Measurements from ENCODE around the gene PTRH1. TPM values are rescaled to one million over a fixed set of nuclear protein-coding genes. Genes with fewer than 3 reads are reported as not detected.

The PTRH1 gene
- polyA plus RNA-seq, 1 experiment: 21.1 TPM

DNA sequence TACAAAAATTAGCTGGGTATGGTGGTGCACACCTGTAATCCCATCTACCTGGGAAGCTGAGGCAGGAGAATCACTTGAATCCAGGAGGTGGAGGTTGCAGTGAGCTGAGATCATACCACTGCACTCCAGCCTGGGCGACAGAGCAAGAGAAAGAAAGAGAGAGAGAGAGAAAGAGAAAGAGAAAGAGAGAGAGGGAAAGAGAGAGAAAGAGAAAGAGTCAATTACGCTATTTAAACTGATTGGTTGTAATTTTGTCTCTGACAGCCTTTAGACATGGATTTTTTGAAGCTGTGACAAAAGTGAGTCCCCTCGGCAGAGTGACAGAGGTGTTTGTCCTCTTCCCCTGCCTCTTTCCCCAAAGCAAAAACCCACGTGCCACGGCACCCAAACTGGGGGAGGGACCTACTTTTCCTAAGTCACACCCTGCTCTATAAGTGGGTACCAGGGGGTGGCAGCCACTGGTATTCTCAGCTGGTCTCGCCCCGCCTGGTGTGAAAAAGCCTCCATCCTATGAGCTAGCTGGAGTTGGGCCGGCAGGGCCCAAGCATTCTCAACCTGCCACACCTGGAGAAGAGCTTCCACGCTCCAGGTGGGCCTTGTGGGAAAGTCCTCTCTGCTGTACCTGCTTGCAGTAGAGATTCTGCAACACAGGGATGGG, 12.0 kb downstream of the PTRH1 start:
- no peaks in the 10 kb centered on the region for H3K36me3 ChIP-seq (ENCODE audit: control insufficient read depth, insufficient read depth, low read length)
- H3K4me3 ChIP-seq (ENCODE audit: low read depth, low read length): no peak overlapping the region
- TF ChIP-seq, protein P1, sequence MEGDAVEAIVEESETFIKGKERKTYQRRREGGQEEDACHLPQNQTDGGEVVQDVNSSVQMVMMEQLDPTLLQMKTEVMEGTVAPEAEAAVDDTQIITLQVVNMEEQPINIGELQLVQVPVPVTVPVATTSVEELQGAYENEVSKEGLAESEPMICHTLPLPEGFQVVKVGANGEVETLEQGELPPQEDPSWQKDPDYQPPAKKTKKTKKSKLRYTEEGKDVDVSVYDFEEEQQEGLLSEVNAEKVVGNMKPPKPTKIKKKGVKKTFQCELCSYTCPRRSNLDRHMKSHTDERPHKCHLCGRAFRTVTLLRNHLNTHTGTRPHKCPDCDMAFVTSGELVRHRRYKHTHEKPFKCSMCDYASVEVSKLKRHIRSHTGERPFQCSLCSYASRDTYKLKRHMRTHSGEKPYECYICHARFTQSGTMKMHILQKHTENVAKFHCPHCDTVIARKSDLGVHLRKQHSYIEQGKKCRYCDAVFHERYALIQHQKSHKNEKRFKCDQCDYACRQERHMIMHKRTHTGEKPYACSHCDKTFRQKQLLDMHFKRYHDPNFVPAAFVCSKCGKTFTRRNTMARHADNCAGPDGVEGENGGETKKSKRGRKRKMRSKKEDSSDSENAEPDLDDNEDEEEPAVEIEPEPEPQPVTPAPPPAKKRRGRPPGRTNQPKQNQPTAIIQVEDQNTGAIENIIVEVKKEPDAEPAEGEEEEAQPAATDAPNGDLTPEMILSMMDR (IDR thresholded peaks at IDR 0.05; ENCODE audit: insufficient read depth, low read depth, low read length): no peak
- DNase-seq (ENCODE audit: low read depth): no peak
- ChIA-PET CTCF (interaction anchor here (1.4 to 1.6 kb wide), 2 partner anchors 12 to 35 kb away, joined by 3 to 5 read pairs; no protein-coding TSS in a partner anchor), POLR2A (no interaction called here)
- no peaks in the 10 kb centered on the region for H3K27me3 ChIP-seq (ENCODE audit: control insufficient read depth, insufficient read depth, low read length)

DNA sequence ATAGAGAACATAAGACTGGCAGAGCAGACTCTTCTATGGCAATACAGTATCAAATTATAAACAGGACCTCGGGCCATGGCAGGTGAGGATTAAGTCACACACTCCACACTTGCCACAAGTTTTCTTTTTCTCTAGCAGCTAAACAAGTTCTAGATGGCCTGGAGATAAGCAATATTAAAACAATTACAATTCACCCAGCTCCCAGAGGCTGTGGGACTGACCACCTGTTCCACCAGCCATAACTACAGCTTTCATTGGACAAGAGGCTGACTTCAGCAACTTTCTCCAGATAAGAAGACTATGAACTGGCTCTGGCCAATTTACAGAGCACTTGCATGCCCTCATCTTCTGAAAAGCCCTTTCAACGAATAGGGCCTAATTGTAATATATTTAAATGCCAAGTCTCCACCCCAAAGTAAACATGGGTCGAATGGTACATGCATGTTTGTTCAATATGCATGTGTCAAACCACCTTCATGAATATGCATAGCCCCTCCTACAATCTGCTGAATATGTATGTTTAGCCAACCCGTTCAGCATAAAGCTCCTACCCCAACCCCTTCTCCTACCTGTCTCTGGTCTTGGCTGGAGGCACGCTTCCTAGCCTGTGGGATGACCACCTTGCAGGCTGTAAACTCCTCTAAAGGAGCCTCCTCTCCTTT, 14.7 kb downstream of the PTRH1 start:
- Histone ChIP-seq H3K36me3 (ENCODE audit: control insufficient read depth, insufficient read depth, low read length) (no peaks in the 10 kb centered on the region), H3K4me3 (ENCODE audit: low read depth, low read length) (no peak overlapping the region), H3K27me3 (ENCODE audit: control insufficient read depth, insufficient read depth, low read length) (no peaks in the 10 kb centered on the region)
- no peak for DNase-seq (ENCODE audit: low read depth)
- TF ChIP-seq, protein P1 (IDR thresholded peaks at IDR 0.05; ENCODE audit: insufficient read depth, low read depth, low read length): no peak
- CTCF ChIA-PET: interaction anchor here (1.3 kb wide), 1 partner anchor 9 kb away, joined by 4 read pairs; no protein-coding TSS in a partner anchor
- POLR2A ChIA-PET: no interaction called here

DNA sequence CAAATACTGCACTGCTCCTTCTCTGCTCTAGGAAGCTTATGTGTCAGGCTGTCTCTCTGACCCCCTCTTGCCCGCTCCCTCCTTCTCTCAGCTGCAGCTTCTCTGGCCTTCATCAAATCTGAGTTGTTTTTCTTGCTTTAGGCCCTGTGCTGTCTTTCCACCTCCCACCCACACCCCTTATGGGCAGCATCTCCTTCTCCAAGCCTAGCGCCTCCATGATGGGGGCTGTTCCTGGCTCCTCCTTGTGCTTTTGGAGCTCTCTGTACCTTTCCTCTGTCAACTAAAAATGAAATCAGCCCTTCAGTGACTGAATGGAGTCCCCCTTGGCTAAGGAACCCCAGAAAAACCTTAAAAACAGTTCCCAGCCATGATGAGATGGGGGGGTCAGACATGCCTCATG, 15.3 kb downstream of the PTRH1 start:
- H3K36me3 ChIP-seq (ENCODE audit: control insufficient read depth, insufficient read depth, low read length): no peaks in the 10 kb centered on the region
- DNase-seq (ENCODE audit: low read depth): no peak
- TF ChIP-seq, protein P1 (IDR thresholded peaks at IDR 0.05; ENCODE audit: insufficient read depth, low read depth, low read length): no peak
- H3K4me3 ChIP-seq (ENCODE audit: low read depth, low read length): no peak overlapping the region
- POLR2A ChIA-PET: no interaction called here
- H3K27me3 ChIP-seq (ENCODE audit: control insufficient read depth, insufficient read depth, low read length): no peaks in the 10 kb centered on the region
- CTCF ChIA-PET: interaction anchor here (1.3 kb wide), 1 partner anchor 9 kb away, joined by 4 read pairs; no protein-coding TSS in a partner anchor

DNA sequence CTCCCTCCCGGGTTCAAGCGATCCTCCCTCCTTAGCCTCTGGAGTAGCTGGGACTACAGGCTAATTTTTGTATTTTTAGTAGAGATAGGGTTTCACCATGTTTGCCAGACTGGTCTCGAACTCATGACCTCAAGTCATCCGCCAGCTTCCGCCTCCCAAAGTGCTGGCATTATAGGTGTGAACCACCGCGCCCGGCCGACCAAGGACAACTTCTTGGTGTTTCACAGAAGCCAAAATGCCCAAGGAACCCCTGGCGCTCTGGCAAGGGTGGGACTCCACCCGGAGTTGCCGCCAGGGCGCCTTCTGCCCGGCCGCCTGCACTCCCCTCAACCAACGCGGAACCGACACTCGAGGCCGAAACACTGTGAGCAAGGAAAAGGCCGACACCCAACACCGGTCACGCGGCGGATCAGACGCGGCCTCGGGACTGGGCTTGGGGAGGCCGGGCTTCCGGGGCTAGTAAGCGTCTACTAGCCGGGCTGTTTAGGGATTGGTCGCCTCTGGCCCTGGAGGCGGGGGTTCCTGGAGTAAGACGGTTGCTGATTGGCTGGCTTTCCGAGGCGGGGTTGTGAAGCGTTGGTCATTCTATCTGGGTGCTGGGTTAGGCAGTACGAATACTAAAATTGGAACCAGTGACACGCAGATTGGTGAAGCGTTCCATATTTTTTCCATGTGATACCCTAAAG, 16.3 kb downstream of the PTRH1 start:
- POLR2A ChIA-PET: no interaction called here
- TF ChIP-seq, protein P1 (IDR thresholded peaks at IDR 0.05; ENCODE audit: insufficient read depth, low read depth, low read length): 0 out of 2 replicates have a peak, but pooled peaks have one; percentile 9

DNA sequence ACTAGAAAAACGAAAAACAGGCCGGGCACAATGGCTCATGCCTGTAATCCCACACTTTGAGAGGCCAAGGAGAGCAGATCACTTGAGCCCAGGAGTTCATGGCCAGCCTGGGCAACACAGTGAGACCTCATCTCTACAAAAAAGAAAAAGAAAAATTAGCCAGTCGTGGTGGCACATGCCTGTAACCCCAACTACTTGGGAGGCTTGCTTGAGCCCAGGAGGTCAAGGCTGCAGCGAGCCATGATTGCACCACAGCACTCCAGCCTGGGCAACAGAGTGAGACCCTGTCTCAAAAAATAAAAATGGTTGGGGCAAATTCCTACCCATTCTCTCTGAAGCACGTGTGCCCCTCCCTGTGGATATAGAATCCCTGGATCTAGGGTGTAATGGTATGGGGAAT, 17.1 kb downstream of the PTRH1 start:
- H3K4me3 ChIP-seq (ENCODE audit: low read depth, low read length): no peak overlapping the region
- H3K36me3 ChIP-seq (ENCODE audit: control insufficient read depth, insufficient read depth, low read length): no peaks in the 10 kb centered on the region
- DNase-seq (ENCODE audit: low read depth): no peak
- TF ChIP-seq, protein P1 (IDR thresholded peaks at IDR 0.05; ENCODE audit: insufficient read depth, low read depth, low read length): no peak
- ChIA-PET POLR2A (no interaction called here), CTCF (no interaction called here)
- H3K27me3 ChIP-seq (ENCODE audit: control insufficient read depth, insufficient read depth, low read length): no peaks in the 10 kb centered on the region

More for the DNA sequence above, 16.3 kb downstream of the PTRH1 start:
- CTCF ChIA-PET: no interaction called here
- H3K27me3 ChIP-seq (ENCODE audit: control insufficient read depth, insufficient read depth, low read length): no peaks in the 10 kb centered on the region
- peak; percentile 91 for DNase-seq (ENCODE audit: low read depth)
- H3K36me3 ChIP-seq (ENCODE audit: control insufficient read depth, insufficient read depth, low read length): no peaks in the 10 kb centered on the region
- H3K4me3 ChIP-seq (ENCODE audit: low read depth, low read length): peak overlapping the region; percentile 27

Measured in BJ (cell line).